GM23338 (cell line): ENCODE results near the gene ACTL6A. TPM values are rescaled to one million over a fixed set of nuclear protein-coding genes. Genes with fewer than 3 reads are reported as not detected.

Experiments
- ATAC-seq: fragments of 200-7000 bp; cut with Tn5 transposase; 3 replicates; pipeline ENCODE4 v1.9.1; 2020
- DNase-seq: peaks from one replicate; pipeline ENCODE4 v3.0.0-alpha.2; 2015; ENCODE audit warnings: low spot score
- H2AFZ ChIP-seq: fragments of 200-600 bp; sonication (generic); 2 replicates; pipeline ENCODE4 v1.8.0; 2016; ENCODE audit warnings: antibody characterized with exemption, mild to moderate bottlenecking, moderate library complexity
- H3F3A ChIP-seq: fragments of 200-600 bp; sonication (generic); replicated peaks from 2 replicates; pipeline ENCODE4 v1.8.0; 2017; ENCODE audit warnings: antibody characterized with exemption, mixed run types, low read depth
- H3K27ac ChIP-seq: fragments of 200-600 bp; sonication (generic); 2 replicates; pipeline ENCODE4 v1.6.1; 2016; ENCODE audit warnings: low read depth
- H3K27me3 ChIP-seq: fragments of 200-600 bp; sonication (generic); 2 replicates; pipeline ENCODE4 v1.8.0; 2016; ENCODE audit warnings: mild to moderate bottlenecking, mixed run types, moderate library complexity; ENCODE audit not compliant: insufficient read depth
- H3K36me3 ChIP-seq: fragments of 200-600 bp; sonication (generic); 2 replicates; pipeline ENCODE4 v1.8.0; 2016; ENCODE audit warnings: mild to moderate bottlenecking; ENCODE audit not compliant: insufficient read depth
- H3K4me1 ChIP-seq: fragments of 200-600 bp; sonication (generic); 2 replicates; pipeline ENCODE4 v1.8.0; 2016; ENCODE audit warnings: mild to moderate bottlenecking, moderate library complexity; ENCODE audit not compliant: insufficient read depth
- H3K4me2 ChIP-seq: fragments of 200-600 bp; sonication (generic); 2 replicates; pipeline ENCODE4 v1.7.1; 2017; ENCODE audit warnings: mixed run types
- H3K4me3 ChIP-seq: fragments of 200-600 bp; sonication (generic); 2 replicates; pipeline ENCODE4 v1.6.1; 2016; ENCODE audit warnings: mixed run types
- H3K79me2 ChIP-seq: fragments of 200-600 bp; sonication (generic); replicated peaks from 2 replicates; pipeline ENCODE4 v1.8.0; 2017; ENCODE audit warnings: mild to moderate bottlenecking; ENCODE audit not compliant: insufficient read depth
- H3K9me2 ChIP-seq: fragments of 200-600 bp; sonication (generic); 2 replicates; pipeline ENCODE4 v1.8.0; 2017; ENCODE audit not compliant: insufficient read depth
- H4K20me1 ChIP-seq: fragments of 200-600 bp; sonication (generic); replicated peaks from 2 replicates; pipeline ENCODE4 v1.8.0; 2017; ENCODE audit warnings: mild to moderate bottlenecking; ENCODE audit not compliant: insufficient read depth
- H3K27ac Mint-ChIP-seq: 2 replicates; pipeline ENCODE4 v1.8.0; 2020; ENCODE audit warnings: inconsistent platforms, mild to moderate bottlenecking, moderate library complexity, mixed read lengths
- H3K27me3 Mint-ChIP-seq: 3 replicates; pipeline ENCODE4 v1.8.0; 2022; ENCODE audit warnings: low read depth, mild to moderate bottlenecking, moderate library complexity, mixed read lengths, inconsistent platforms; ENCODE audit not compliant: insufficient read depth, poor library complexity
- H3K36me3 Mint-ChIP-seq: 3 replicates; pipeline ENCODE4 v1.8.0; 2021; ENCODE audit warnings: low read depth, mild to moderate bottlenecking, inconsistent platforms, moderate library complexity, mixed read lengths
- H3K4me1 Mint-ChIP-seq: 3 replicates; pipeline ENCODE4 v1.8.0; 2020; ENCODE audit warnings: mild to moderate bottlenecking, inconsistent platforms, mixed read lengths
- H3K4me3 Mint-ChIP-seq: 3 replicates; pipeline ENCODE4 v1.8.0; 2021; ENCODE audit warnings: moderate library complexity, mild to moderate bottlenecking, inconsistent platforms, mixed read lengths
- H3K9me3 Mint-ChIP-seq: 3 replicates; pipeline ENCODE4 v1.8.0; 2020; ENCODE audit warnings: moderate library complexity, mild to moderate bottlenecking, inconsistent platforms, mixed read lengths
- CREB1 ChIP-seq: fragments of 250-450 bp; sonication (Bioruptor Pico); IDR thresholded peaks from 2 replicates; pipeline ENCODE4 v1.5.0; 2020; ENCODE audit warnings: low read depth, mild to moderate bottlenecking, moderate library complexity
- JUNB ChIP-seq: IDR thresholded peaks from one replicate; pipeline ENCODE4 v1.6.1; 2016; ENCODE audit warnings: antibody characterized with exemption; ENCODE audit not compliant: unreplicated experiment
- NANOG ChIP-seq: IDR thresholded peaks from 2 replicates; pipeline ENCODE4 v1.6.1; 2016; ENCODE audit warnings: antibody characterized with exemption, borderline replicate concordance
- POLR2AphosphoS5 ChIP-seq: IDR thresholded peaks from 2 replicates; pipeline ENCODE4 v1.6.1; 2016; ENCODE audit warnings: antibody characterized with exemption, low read depth
- REST ChIP-seq: IDR thresholded peaks from one replicate; pipeline ENCODE4 v1.6.1; 2018; ENCODE audit warnings: antibody characterized with exemption; ENCODE audit not compliant: unreplicated experiment
- ZNF114 ChIP-seq: fragments of 250-450 bp; sonication (Bioruptor Pico); IDR thresholded peaks from 2 replicates; pipeline ENCODE4 v1.5.0; 2020; ENCODE audit warnings: mild to moderate bottlenecking, moderate library complexity
- ZNF331 ChIP-seq: fragments of 250-450 bp; sonication (Bioruptor Pico); IDR thresholded peaks from 2 replicates; pipeline ENCODE4 v1.5.0; 2020; ENCODE audit warnings: low read depth, mild to moderate bottlenecking, moderate library complexity
- polyA plus RNA-seq: library from polyadenylated mRNA; unstranded; fragments of >200 nt; fragmentation: Nextera tagmentation; extraction: Ambion mirVana; gene quantifications from 2 replicates; pipeline ENCODE4 v1.2.1, GENCODE V29; 2016
- total RNA-seq: library from RNA; depleted of rRNA; stranded (reverse); fragments of >200 nt; shearing (Covaris generic); gene quantifications from 2 replicates; pipeline ENCODE4 v1.2.3, GENCODE V29; 2014
- TF ChIP-seq, protein P1 (sequence below): IDR thresholded peaks from 2 replicates; pipeline ENCODE4 v1.6.1; 2016; ENCODE audit warnings: antibody characterized with exemption
- TF ChIP-seq, protein P2 (sequence below), 2 experiments: fragments of 200-600 bp in 1 of 2; sonication (generic) in 1 of 2; conservative IDR thresholded peaks; 2 replicates each; pipeline versions ENCODE4 v1.5.1 to v1.6.1; 2016 to 2017; ENCODE audit warnings: antibody characterized with exemption in 2 of 2, low read depth in 2 of 2, mild to moderate bottlenecking in 2 of 2, moderate library complexity in 1 of 2
- TF ChIP-seq, protein P3 (sequence below): fragments of 250-450 bp; sonication (Bioruptor Pico); IDR thresholded peaks from 2 replicates; pipeline ENCODE4 v1.5.0; 2020; ENCODE audit warnings: mild to moderate bottlenecking, moderate library complexity

The ACTL6A gene
- total and polyA plus RNA-seq, 2 experiments from 2014 or later = 117 to 125 TPM

DNA sequence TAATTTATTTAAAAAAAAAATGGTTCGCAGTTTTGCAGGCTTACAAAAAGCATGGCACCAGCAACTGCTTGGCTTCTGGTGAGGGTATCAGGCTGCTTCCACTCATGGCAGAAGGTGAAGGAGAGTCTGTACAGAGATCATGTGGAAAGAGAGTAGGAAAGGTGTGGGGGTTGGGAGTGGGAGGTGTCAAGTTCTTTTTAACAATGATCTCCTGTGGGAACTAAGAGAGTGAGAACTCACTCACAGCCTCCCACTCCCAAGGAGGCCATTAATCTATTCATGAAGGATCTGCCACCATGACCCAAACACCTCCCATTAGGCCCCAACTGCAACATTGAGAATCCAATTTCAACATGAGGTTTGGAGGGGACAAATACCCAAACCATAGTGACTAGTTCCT lies 21.1 kb upstream of the ACTL6A start:
- Mint-ChIP-seq H3K27me3 (peaks cover 5% of the 10 kb centered on the region), H3K4me1 (no peaks in the 10 kb centered on the region; the same call in 1 of the 3 replicates), H3K27ac (no peak overlapping the region), H3K9me3 (no peaks in the 10 kb centered on the region), H3K36me3 (no peaks in the 10 kb centered on the region), H3K4me3 (no peak overlapping the region)
- no peak overlapping the region for H3K27ac ChIP-seq
- no peaks in the 10 kb centered on the region for H3K79me2 ChIP-seq
- no peak overlapping the region for H3K4me3 ChIP-seq
- no peaks in the 10 kb centered on the region for H3F3A ChIP-seq
- H3K4me2 ChIP-seq = no peak overlapping the region
- H3K9me2 ChIP-seq = peaks cover 6% of the 10 kb centered on the region; the same call in 1 of the 2 replicates
- H3K27me3 ChIP-seq = no peaks in the 10 kb centered on the region
- no peak for ATAC-seq
- H3K36me3 ChIP-seq = no peaks in the 10 kb centered on the region
- peak overlapping the region; percentile 34; the same call in 1 of the 2 replicates for H2AFZ ChIP-seq
- H4K20me1 ChIP-seq = no peaks in the 10 kb centered on the region
- TF ChIP-seq, protein P1, sequence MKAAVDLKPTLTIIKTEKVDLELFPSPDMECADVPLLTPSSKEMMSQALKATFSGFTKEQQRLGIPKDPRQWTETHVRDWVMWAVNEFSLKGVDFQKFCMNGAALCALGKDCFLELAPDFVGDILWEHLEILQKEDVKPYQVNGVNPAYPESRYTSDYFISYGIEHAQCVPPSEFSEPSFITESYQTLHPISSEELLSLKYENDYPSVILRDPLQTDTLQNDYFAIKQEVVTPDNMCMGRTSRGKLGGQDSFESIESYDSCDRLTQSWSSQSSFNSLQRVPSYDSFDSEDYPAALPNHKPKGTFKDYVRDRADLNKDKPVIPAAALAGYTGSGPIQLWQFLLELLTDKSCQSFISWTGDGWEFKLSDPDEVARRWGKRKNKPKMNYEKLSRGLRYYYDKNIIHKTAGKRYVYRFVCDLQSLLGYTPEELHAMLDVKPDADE = no peak
- TF ChIP-seq CREB1 (CRISPR knock-in tag) (no peak), REST (no peak), ZNF114 (CRISPR knock-in tag) (no peak), JUNB (no peak), NANOG (no peak), POLR2AphosphoS5 (no peak), ZNF331 (no peak)
- TF ChIP-seq, protein P2, sequence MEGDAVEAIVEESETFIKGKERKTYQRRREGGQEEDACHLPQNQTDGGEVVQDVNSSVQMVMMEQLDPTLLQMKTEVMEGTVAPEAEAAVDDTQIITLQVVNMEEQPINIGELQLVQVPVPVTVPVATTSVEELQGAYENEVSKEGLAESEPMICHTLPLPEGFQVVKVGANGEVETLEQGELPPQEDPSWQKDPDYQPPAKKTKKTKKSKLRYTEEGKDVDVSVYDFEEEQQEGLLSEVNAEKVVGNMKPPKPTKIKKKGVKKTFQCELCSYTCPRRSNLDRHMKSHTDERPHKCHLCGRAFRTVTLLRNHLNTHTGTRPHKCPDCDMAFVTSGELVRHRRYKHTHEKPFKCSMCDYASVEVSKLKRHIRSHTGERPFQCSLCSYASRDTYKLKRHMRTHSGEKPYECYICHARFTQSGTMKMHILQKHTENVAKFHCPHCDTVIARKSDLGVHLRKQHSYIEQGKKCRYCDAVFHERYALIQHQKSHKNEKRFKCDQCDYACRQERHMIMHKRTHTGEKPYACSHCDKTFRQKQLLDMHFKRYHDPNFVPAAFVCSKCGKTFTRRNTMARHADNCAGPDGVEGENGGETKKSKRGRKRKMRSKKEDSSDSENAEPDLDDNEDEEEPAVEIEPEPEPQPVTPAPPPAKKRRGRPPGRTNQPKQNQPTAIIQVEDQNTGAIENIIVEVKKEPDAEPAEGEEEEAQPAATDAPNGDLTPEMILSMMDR (conservative IDR thresholded peaks at IDR 0.05; ENCODE audit: low read depth in 2 of 2) = no peak
- TF ChIP-seq, protein P3, sequence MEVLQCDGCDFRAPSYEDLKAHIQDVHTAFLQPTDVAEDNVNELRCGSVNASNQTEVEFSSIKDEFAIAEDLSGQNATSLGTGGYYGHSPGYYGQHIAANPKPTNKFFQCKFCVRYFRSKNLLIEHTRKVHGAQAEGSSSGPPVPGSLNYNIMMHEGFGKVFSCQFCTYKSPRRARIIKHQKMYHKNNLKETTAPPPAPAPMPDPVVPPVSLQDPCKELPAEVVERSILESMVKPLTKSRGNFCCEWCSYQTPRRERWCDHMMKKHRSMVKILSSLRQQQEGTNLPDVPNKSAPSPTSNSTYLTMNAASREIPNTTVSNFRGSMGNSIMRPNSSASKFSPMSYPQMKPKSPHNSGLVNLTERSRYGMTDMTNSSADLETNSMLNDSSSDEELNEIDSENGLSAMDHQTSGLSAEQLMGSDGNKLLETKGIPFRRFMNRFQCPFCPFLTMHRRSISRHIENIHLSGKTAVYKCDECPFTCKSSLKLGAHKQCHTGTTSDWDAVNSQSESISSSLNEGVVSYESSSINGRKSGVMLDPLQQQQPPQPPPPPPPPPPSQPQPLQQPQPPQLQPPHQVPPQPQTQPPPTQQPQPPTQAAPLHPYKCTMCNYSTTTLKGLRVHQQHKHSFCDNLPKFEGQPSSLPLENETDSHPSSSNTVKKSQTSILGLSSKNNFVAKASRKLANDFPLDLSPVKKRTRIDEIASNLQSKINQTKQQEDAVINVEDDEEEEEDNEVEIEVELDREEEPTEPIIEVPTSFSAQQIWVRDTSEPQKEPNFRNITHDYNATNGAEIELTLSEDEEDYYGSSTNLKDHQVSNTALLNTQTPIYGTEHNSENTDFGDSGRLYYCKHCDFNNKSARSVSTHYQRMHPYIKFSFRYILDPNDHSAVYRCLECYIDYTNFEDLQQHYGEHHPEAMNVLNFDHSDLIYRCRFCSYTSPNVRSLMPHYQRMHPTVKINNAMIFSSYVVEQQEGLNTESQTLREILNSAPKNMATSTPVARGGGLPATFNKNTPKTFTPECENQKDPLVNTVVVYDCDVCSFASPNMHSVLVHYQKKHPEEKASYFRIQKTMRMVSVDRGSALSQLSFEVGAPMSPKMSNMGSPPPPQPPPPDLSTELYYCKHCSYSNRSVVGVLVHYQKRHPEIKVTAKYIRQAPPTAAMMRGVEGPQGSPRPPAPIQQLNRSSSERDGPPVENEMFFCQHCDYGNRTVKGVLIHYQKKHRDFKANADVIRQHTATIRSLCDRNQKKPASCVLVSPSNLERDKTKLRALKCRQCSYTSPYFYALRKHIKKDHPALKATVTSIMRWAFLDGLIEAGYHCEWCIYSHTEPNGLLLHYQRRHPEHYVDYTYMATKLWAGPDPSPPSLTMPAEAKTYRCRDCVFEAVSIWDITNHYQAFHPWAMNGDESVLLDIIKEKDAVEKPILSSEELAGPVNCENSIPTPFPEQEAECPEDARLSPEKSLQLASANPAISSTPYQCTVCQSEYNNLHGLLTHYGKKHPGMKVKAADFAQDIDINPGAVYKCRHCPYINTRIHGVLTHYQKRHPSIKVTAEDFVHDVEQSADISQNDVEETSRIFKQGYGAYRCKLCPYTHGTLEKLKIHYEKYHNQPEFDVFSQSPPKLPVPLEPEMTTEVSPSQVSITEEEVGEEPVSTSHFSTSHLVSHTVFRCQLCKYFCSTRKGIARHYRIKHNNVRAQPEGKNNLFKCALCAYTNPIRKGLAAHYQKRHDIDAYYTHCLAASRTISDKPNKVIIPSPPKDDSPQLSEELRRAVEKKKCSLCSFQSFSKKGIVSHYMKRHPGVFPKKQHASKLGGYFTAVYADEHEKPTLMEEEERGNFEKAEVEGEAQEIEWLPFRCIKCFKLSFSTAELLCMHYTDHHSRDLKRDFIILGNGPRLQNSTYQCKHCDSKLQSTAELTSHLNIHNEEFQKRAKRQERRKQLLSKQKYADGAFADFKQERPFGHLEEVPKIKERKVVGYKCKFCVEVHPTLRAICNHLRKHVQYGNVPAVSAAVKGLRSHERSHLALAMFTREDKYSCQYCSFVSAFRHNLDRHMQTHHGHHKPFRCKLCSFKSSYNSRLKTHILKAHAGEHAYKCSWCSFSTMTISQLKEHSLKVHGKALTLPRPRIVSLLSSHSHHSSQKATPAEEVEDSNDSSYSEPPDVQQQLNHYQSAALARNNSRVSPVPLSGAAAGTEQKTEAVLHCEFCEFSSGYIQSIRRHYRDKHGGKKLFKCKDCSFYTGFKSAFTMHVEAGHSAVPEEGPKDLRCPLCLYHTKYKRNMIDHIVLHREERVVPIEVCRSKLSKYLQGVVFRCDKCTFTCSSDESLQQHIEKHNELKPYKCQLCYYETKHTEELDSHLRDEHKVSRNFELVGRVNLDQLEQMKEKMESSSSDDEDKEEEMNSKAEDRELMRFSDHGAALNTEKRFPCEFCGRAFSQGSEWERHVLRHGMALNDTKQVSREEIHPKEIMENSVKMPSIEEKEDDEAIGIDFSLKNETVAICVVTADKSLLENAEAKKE (CRISPR knock-in tag) = no peak
- DNase-seq = no peak
- no peaks in the 10 kb centered on the region for H3K4me1 ChIP-seq
